Caco-2 (cell line): Measurements from ENCODE around the gene UBE2F. TPM values are rescaled to one million over a fixed set of nuclear protein-coding genes. Genes with fewer than 3 reads are reported as not detected.

Source experiments
- BruUV-seq: library from RNA; stranded (reverse); fragments of 400-500 nt; replicated peaks from 2 replicates; lab custom pipeline; 2021; lab: Mats Ljungman, UMichigan
- CTCF ChIA-PET: fragments of 300-600 bp; sonication (Branson Sonifier 250); formaldehyde crosslinking; loops from one replicate; lab custom pipeline; 2022; ENCODE audit warnings: antibody characterized with exemption; lab: Charles Lee
- POLR2A ChIA-PET: fragments of 300-600 bp; sonication (Branson Sonifier 250); formaldehyde crosslinking; loops from one replicate; lab custom pipeline; 2022; ENCODE audit warnings: antibody characterized with exemption; lab: Charles Lee
- DNase-seq, 2 experiments: peaks; one replicate each; pipeline versions ENCODE4 v3.0.0 to v3.0.0-alpha.2; 2020 to 2022
- H3K27me3 ChIP-seq: replicated peaks from 2 replicates; pipeline ENCODE4 v1.6.0; 2011; ENCODE audit warnings: low read length; ENCODE audit not compliant: control insufficient read depth, insufficient read depth
- H3K36me3 ChIP-seq: 2 replicates; pipeline ENCODE4 v1.5.1; 2011; ENCODE audit warnings: low read length; ENCODE audit not compliant: control insufficient read depth, insufficient read depth
- H3K4me1 ChIP-seq: fragments of 250-450 bp; sonication (Bioruptor Pico); 2 replicates; pipeline ENCODE4 v1.5.1; 2020; ENCODE audit warnings: mild to moderate bottlenecking
- H3K4me3 ChIP-seq: 2 replicates; pipeline ENCODE4 v1.5.1; 2011; ENCODE audit warnings: low read depth, mild to moderate bottlenecking, control low read depth, low read length
- H3K9me3 ChIP-seq: fragments of 250-450 bp; sonication (Bioruptor Pico); 2 replicates; pipeline ENCODE4 v1.5.1; 2020; ENCODE audit warnings: mild to moderate bottlenecking, moderate library complexity
- H3K27ac Mint-ChIP-seq: one replicate; pipeline ENCODE4 v1.8.0; 2022; ENCODE audit warnings: mixed read lengths; ENCODE audit not compliant: unreplicated experiment
- H3K27me3 Mint-ChIP-seq: one replicate; pipeline ENCODE4 v1.8.0; 2022; ENCODE audit warnings: mixed read lengths; ENCODE audit not compliant: insufficient read depth, unreplicated experiment
- H3K36me3 Mint-ChIP-seq: one replicate; pipeline ENCODE4 v1.8.0; 2022; ENCODE audit warnings: mild to moderate bottlenecking, mixed read lengths; ENCODE audit not compliant: insufficient read depth, unreplicated experiment
- H3K4me1 Mint-ChIP-seq: one replicate; pipeline ENCODE4 v1.8.0; 2022; ENCODE audit warnings: low read depth, mixed read lengths; ENCODE audit not compliant: unreplicated experiment
- H3K4me3 Mint-ChIP-seq: one replicate; pipeline ENCODE4 v1.8.0; 2022; ENCODE audit warnings: mild to moderate bottlenecking, moderate library complexity, mixed read lengths; ENCODE audit not compliant: unreplicated experiment
- H3K9me3 Mint-ChIP-seq: one replicate; pipeline ENCODE4 v1.8.0; 2022; ENCODE audit warnings: mixed read lengths; ENCODE audit not compliant: unreplicated experiment
- CTCF ChIP-seq, 2 experiments: fragments of 200-600 bp in 1 of 2; IDR thresholded peaks; 1 replicate in 1 of 2; 2 replicates in 1 of 2; pipeline versions ENCODE4 v1.5.1 to v1.8.0; 2011 to 2022; ENCODE audit warnings: antibody characterized with exemption in 1 of 2, control low read depth in 1 of 2, inconsistent platforms in 1 of 2, low read depth in 1 of 2, low read length in 1 of 2, mild to moderate bottlenecking in 1 of 2, moderate library complexity in 1 of 2; ENCODE audit not compliant: insufficient read depth in 1 of 2, severe bottlenecking in 1 of 2, unreplicated experiment in 1 of 2
- intact Hi-C: fragments of 100-400 bp; cut with micrococcal nuclease; formaldehyde crosslinking; loops from one replicate; pipeline ENCODE4 v1.10.0; 2022; ENCODE audit not compliant: unreplicated experiment
- total RNA-seq: library from RNA; stranded (reverse); gene quantifications from 2 replicates; pipeline ENCODE4 v1.2.3, GENCODE V29; 2022

UBE2F gene
- total RNA-seq, 1 experiment from 2014 or later = 38.9 TPM

- Histone ChIP-seq H3K9me3 (no peaks in the 10 kb centered on the region), H3K36me3 (no peaks in the 10 kb centered on the region), H3K27me3 (no peaks in the 10 kb centered on the region), H3K4me3 (no peak overlapping the region), H3K4me1 (no peaks in the 10 kb centered on the region)
- Mint-ChIP-seq H3K9me3 (no peaks in the 10 kb centered on the region), H3K4me3 (no peak overlapping the region), H3K36me3 (peaks cover 6% of the 10 kb centered on the region), H3K27me3 (no peaks in the 10 kb centered on the region), H3K27ac (no peak overlapping the region), H3K4me1 (no peaks in the 10 kb centered on the region)
- TF ChIP-seq CTCF (IDR thresholded peaks at IDR 0.05; ENCODE audit: insufficient read depth in 1 of 2, low read depth in 1 of 2, low read length in 1 of 2, severe bottlenecking in 1 of 2, unreplicated experiment in 1 of 2) = no peak
- POLR2A ChIA-PET = no interaction called here
- DNase-seq = no peak
- CTCF ChIA-PET = interaction anchor here (0.6 to 1.2 kb wide), 2 partner anchors 29 to 92 kb away, joined by 5 to 6 read pairs; no protein-coding TSS in a partner anchor
- intact Hi-C loops = no loop called here
- no TSS peak for BruUV-seq
Observed at GRCh38 chr2:238015705-238016104, 48.9 kb downstream of the UBE2F start.

DNA sequence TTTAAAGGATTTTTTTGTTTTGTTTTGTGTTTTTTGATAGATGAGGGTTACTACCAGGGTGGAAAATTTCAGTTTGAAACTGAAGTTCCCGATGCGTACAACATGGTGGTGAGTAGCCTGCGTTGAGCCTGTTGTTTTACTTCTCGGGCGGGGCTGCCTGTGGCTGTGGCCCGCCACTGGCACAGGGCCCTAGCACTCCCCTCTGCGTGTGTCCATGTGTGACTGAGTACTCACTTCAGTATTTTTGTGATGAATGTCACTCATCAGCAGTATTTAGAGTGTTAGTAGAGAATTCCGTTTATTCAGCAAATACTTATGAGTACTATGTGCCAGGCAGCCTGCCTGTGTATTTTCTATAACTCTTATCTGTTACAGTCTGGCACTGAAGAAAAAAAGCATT is 49.7 kb downstream of the UBE2F start:
- BruUV-seq = no TSS peak
- Mint-ChIP-seq H3K4me1 (no peaks in the 10 kb centered on the region), H3K36me3 (peaks cover 6% of the 10 kb centered on the region), H3K9me3 (no peaks in the 10 kb centered on the region), H3K27ac (no peak overlapping the region), H3K27me3 (no peaks in the 10 kb centered on the region), H3K4me3 (no peak overlapping the region)
- Histone ChIP-seq H3K27me3 (no peaks in the 10 kb centered on the region), H3K9me3 (no peaks in the 10 kb centered on the region), H3K4me1 (no peaks in the 10 kb centered on the region), H3K4me3 (no peak overlapping the region), H3K36me3 (no peaks in the 10 kb centered on the region)
- CTCF ChIA-PET = no interaction called here
- DNase-seq = no peak
- POLR2A ChIA-PET = no interaction called here
- intact Hi-C loops = no loop called here
- no peak for TF ChIP-seq CTCF (IDR thresholded peaks at IDR 0.05; ENCODE audit: insufficient read depth in 1 of 2, low read depth in 1 of 2, low read length in 1 of 2, severe bottlenecking in 1 of 2, unreplicated experiment in 1 of 2)

DNA sequence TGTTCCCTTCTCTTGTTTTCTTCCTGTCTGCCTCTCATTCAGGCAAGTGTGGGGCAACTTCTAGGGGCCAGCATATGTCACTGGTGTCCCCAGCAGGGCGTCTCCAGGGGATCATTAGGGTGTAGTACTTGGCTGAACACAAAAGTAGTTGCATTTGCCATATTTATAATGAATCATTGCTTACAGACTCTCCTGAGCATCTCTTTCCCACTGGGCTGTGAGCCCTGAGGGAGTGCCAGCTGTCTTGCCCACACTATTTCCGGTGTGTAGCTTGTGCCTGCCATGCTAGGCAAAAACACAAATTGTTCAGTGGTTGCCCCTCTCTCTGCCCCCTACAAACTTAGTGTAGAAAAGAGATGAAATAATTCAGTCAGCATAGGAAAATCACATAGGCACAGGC is 53.1 kb downstream of the UBE2F start:
- intact Hi-C loops = no loop called here
- H3K4me1 Mint-ChIP-seq = no peaks in the 10 kb centered on the region
- DNase-seq = no peak
- no peaks in the 10 kb centered on the region for H3K9me3 Mint-ChIP-seq
- H3K4me1 ChIP-seq = no peaks in the 10 kb centered on the region
- no peaks in the 10 kb centered on the region for H3K36me3 ChIP-seq
- H3K36me3 Mint-ChIP-seq = peaks cover 10% of the 10 kb centered on the region
- H3K9me3 ChIP-seq = no peaks in the 10 kb centered on the region
- H3K27me3 ChIP-seq = no peaks in the 10 kb centered on the region
- no peak overlapping the region for H3K27ac Mint-ChIP-seq
- ChIA-PET POLR2A (no interaction called here), CTCF (no interaction called here)
- H3K27me3 Mint-ChIP-seq = no peaks in the 10 kb centered on the region
- BruUV-seq = no TSS peak
- no peak overlapping the region for H3K4me3 ChIP-seq
- H3K4me3 Mint-ChIP-seq = no peak overlapping the region
- TF ChIP-seq CTCF (IDR thresholded peaks at IDR 0.05; ENCODE audit: insufficient read depth in 1 of 2, low read depth in 1 of 2, low read length in 1 of 2, severe bottlenecking in 1 of 2, unreplicated experiment in 1 of 2) = no peak
